Astrocyte of the cerebellum (primary cell): ENCODE results near the gene RALGPS1.
A peak's percentile ranks its signal among the peaks of the same experiment; 100 is the strongest.

Source experiments
- DNase-seq: peaks from one replicate; pipeline ENCODE4 v3.0.0-alpha.2; 2011; ENCODE audit warnings: low read depth
- H3K4me3 ChIP-seq: 2 replicates; pipeline ENCODE4 v1.5.1; 2011; ENCODE audit warnings: mild to moderate bottlenecking, low read depth, low read length, moderate library complexity
- CTCF ChIP-seq: IDR thresholded peaks from 2 replicates; pipeline ENCODE4 v1.5.1; 2012; ENCODE audit warnings: low read length, low read depth, moderate library complexity, mild to moderate bottlenecking; ENCODE audit errors: missing control alignments
- in situ Hi-C: cut with HindIII; loops from 2 replicates; pipeline ENCODE4 v1.10.0; 2017; ENCODE audit warnings: low sequenced_read_pairs

The RALGPS1 gene

GRCh38 chr9:127119320-127119709, 204.7 kb downstream of the RALGPS1 start:
- H3K4me3 ChIP-seq: no peak overlapping the region
- DNase-seq: no peak
- in situ Hi-C loops: no loop called here
- no peak for TF ChIP-seq CTCF

DNA sequence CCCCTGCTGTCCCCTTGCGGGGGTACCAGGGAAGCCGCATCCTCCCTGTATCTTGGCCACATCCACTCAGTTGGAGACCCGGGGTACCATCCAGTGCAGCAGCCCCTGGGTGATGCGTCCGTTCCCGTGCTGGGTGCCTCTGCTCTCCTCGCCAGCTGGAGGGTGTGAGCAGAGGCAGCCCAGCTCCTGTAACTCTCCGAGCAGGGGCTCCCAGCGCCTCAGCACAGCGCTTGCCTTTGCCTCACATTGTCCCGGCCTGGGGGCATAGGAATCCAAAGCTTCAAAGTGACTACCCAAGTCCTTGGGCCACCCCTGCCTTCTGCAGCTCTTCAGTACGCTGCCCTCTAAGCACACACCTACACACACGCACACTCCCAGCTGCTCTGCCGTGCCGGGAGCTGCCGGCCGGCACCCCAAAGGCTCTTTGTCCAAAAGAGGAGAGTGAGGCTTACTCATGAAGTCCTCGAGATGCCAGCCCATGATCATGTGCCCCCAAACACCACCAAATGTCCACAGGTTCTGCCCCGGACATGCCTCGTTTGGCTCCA, 207.1 kb downstream of the RALGPS1 start:
- no peak for TF ChIP-seq CTCF
- DNase-seq: no peak
- peak overlapping the region; percentile 56 for H3K4me3 ChIP-seq
- in situ Hi-C loops: no loop called here

GRCh38 chr9:127122176-127123063, 207.8 kb downstream of the RALGPS1 start, which contains the start of gene ANGPTL2:
TSS of gene ANGPTL2 (minus strand) at chr9:127122635. CDS start at chr9:127108731, 13,904 bp downstream.
- DNase-seq: peak; percentile 66
- H3K4me3 ChIP-seq: peak within 1 kb of the TSS; percentile 56
- TF ChIP-seq CTCF: no peak
- in situ Hi-C loops: no loop called here

- no peak for DNase-seq
- in situ Hi-C loops: no loop called here
- H3K4me3 ChIP-seq: peak overlapping the region; percentile 56
- TF ChIP-seq CTCF: no peak
Measured at GRCh38 chr9:127123064-127123890, 208.7 kb downstream of the RALGPS1 start.

GRCh38 chr9:127124111-127124531, 209.5 kb downstream of the RALGPS1 start:
- in situ Hi-C loops: no loop called here
- no peak for TF ChIP-seq CTCF
- DNase-seq: no peak
- H3K4me3 ChIP-seq: no peak overlapping the region

DNA sequence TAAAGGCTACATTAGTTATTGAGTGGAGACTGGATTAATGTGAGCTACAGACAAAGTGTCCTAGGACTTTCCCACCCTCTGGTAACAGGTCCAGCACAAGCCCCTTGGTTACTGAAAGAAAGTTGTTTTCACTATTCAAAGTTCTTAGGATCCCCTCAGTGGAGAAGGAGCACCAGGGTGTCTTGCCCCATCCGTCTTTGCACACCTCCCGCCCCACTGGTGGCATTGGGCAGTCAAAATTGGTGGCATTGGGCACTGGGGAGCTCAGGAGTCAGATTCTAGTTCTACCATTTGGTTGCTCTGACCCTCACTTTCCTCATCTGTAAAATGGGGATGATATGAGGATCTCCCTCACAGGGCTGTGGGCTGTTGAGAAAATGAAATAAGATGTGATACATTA, 210.2 kb downstream of the RALGPS1 start:
- TF ChIP-seq CTCF: no peak
- in situ Hi-C loops: no loop called here
- H3K4me3 ChIP-seq: no peak overlapping the region
- no peak for DNase-seq
